ENCODE measurements around the gene STK33. TPM values are rescaled to one million over a fixed set of nuclear protein-coding genes. Genes with fewer than 3 reads are reported as not detected.

STK33 gene
- total and polyA plus RNA-seq, 2 donors (not counting 1 experiment from before 2014, with no cell fraction given) = 1.7 to 3.3 TPM

DNA sequence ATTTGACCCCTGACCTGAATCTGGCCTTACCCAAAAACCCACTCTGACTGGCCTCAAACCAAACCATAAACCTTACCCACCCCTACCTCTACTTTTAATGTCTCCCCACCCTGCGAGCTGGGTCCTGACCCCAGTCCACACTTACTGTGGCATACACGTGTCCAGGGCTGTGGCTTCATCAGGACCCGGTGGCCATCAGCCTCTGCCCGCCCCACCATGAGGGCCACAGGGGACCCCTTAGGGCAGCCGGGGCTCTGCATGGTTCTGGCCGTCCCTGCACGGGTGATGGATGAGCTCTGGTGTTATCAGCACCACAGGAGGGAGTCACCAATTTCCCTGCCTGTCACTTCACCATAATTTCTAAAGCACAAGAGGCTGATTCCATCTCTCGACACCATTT is 242.8 kb downstream of the STK33 start:
- Histone ChIP-seq H3K27ac (ENCODE audit: insufficient read depth, low read length) (no peak overlapping the region), H3K79me2 (ENCODE audit: control insufficient read depth, insufficient read depth, low read length) (no peaks in the 10 kb centered on the region), H3K4me2 (ENCODE audit: extremely low read depth, insufficient read depth, low read length) (no peak overlapping the region), H3K9ac (ENCODE audit: insufficient read depth, low read length) (no peak overlapping the region), H2AFZ (ENCODE audit: low read length) (no peak overlapping the region), H3K4me3 (replicated peaks in 1 of 4; ENCODE audit: control extremely low read depth in 1 of 4, insufficient read depth in 1 of 4, low read depth in 3 of 4, low read length in 4 of 4) (no peak overlapping the region), H3K9me3 (ENCODE audit: control insufficient read depth, insufficient read depth, low read depth, low read length) (no peaks in the 10 kb centered on the region), H4K20me1 (ENCODE audit: control insufficient read depth, extremely low read depth, insufficient read depth, low read length) (no peaks in the 10 kb centered on the region), H3K27me3 (ENCODE audit: control insufficient read depth, insufficient read depth, low read length) (peaks cover 7% of the 10 kb centered on the region), H3K4me1 (ENCODE audit: control insufficient read depth, extremely low read depth, insufficient read depth, low read length) (no peaks in the 10 kb centered on the region), H3K36me3 (ENCODE audit: control insufficient read depth, insufficient read depth, low read length) (no peaks in the 10 kb centered on the region)
- TF ChIP-seq, protein P1, sequence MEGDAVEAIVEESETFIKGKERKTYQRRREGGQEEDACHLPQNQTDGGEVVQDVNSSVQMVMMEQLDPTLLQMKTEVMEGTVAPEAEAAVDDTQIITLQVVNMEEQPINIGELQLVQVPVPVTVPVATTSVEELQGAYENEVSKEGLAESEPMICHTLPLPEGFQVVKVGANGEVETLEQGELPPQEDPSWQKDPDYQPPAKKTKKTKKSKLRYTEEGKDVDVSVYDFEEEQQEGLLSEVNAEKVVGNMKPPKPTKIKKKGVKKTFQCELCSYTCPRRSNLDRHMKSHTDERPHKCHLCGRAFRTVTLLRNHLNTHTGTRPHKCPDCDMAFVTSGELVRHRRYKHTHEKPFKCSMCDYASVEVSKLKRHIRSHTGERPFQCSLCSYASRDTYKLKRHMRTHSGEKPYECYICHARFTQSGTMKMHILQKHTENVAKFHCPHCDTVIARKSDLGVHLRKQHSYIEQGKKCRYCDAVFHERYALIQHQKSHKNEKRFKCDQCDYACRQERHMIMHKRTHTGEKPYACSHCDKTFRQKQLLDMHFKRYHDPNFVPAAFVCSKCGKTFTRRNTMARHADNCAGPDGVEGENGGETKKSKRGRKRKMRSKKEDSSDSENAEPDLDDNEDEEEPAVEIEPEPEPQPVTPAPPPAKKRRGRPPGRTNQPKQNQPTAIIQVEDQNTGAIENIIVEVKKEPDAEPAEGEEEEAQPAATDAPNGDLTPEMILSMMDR (conservative IDR thresholded peaks at IDR 0.05 in 1 of 2, IDR thresholded peaks at IDR 0.05 in 1 of 2; ENCODE audit: low read depth in 1 of 2, low read length in 2 of 2) = no peak
- no peak for TF ChIP-seq EZH2 (IDR thresholded peaks at IDR 0.05; ENCODE audit: low read length, missing control alignments)
- no peak for DNase-seq (ENCODE audit: low read depth in 2 of 2)

DNA sequence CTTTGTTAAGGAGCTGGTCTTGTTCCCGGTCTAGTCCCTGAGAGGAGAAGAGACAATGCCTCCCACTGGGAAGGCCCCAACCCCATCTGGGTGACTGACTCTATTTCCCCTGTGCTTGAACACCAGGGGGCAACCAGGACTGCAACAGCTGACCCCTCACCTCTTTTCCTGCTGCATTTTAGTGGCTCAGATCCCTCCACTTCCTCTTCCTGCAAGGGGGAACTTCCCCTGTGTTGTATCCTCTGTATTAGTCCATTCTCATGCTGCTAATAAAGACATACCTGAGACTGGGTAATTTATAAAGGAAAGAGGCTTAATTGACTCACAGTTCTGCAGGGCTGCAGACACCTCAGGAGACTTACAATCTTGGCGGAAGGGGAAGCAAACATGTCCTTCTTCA is 246.1 kb downstream of the STK33 start:
- DNase-seq (ENCODE audit: low read depth in 2 of 2) = no peak
- TF ChIP-seq, protein P1 (conservative IDR thresholded peaks at IDR 0.05 in 1 of 2, IDR thresholded peaks at IDR 0.05 in 1 of 2; ENCODE audit: low read depth in 1 of 2, low read length in 2 of 2) = no peak
- TF ChIP-seq EZH2 (IDR thresholded peaks at IDR 0.05; ENCODE audit: low read length, missing control alignments) = no peak

DNA sequence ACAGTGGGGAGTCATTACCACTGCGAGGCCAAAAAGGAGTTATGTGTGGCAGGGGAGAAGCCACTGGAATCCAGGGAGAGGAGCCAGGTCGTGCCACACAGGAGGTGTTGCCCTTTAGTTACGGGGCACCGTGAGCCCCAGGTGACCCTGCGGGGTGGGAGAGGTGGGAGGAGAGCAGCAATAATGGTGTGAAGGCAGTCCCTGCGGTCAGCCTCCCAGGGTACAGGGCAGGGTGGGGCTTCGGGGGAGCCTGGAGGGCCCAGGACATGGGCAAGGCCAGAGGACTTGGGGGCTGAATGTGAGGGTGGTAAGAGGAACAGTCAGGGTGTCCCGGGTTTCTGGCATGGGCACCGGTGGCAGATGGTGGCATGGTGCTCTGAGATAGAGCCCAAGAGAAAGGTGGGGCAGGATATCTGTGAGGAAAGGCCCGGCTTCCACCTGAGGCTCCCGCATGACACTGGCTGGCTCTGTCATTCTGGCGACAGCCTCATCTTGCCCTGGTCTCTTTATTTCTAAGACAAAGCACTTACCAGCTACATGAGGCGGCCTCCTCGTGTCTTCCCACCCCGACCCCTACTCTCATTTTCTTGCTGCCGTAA is 247.8 kb downstream of the STK33 start:
- TF ChIP-seq, protein P1 (conservative IDR thresholded peaks at IDR 0.05 in 1 of 2, IDR thresholded peaks at IDR 0.05 in 1 of 2; ENCODE audit: low read depth in 1 of 2, low read length in 2 of 2) = no peak
- TF ChIP-seq EZH2 (IDR thresholded peaks at IDR 0.05; ENCODE audit: low read length, missing control alignments) = no peak
- Histone ChIP-seq H3K36me3 (ENCODE audit: control insufficient read depth, insufficient read depth, low read length) (no peaks in the 10 kb centered on the region), H3K4me2 (ENCODE audit: extremely low read depth, insufficient read depth, low read length) (no peak overlapping the region), H4K20me1 (ENCODE audit: control insufficient read depth, extremely low read depth, insufficient read depth, low read length) (no peaks in the 10 kb centered on the region), H3K4me1 (ENCODE audit: control insufficient read depth, extremely low read depth, insufficient read depth, low read length) (no peaks in the 10 kb centered on the region), H3K27me3 (ENCODE audit: control insufficient read depth, insufficient read depth, low read length) (no peaks in the 10 kb centered on the region), H3K4me3 (replicated peaks in 1 of 4; ENCODE audit: control extremely low read depth in 1 of 4, insufficient read depth in 1 of 4, low read depth in 3 of 4, low read length in 4 of 4) (no peak overlapping the region), H2AFZ (ENCODE audit: low read length) (no peak overlapping the region), H3K9me3 (ENCODE audit: control insufficient read depth, insufficient read depth, low read depth, low read length) (no peaks in the 10 kb centered on the region), H3K27ac (ENCODE audit: insufficient read depth, low read length) (no peak overlapping the region), H3K79me2 (ENCODE audit: control insufficient read depth, insufficient read depth, low read length) (no peaks in the 10 kb centered on the region), H3K9ac (ENCODE audit: insufficient read depth, low read length) (no peak overlapping the region)
- no peak for DNase-seq (ENCODE audit: low read depth in 2 of 2)

More for the DNA sequence above, 246.1 kb downstream of the STK33 start:
- Histone ChIP-seq H3K9me3 (ENCODE audit: control insufficient read depth, insufficient read depth, low read depth, low read length) (no peaks in the 10 kb centered on the region), H3K27me3 (ENCODE audit: control insufficient read depth, insufficient read depth, low read length) (no peaks in the 10 kb centered on the region), H3K36me3 (ENCODE audit: control insufficient read depth, insufficient read depth, low read length) (no peaks in the 10 kb centered on the region), H3K9ac (ENCODE audit: insufficient read depth, low read length) (no peak overlapping the region), H3K79me2 (ENCODE audit: control insufficient read depth, insufficient read depth, low read length) (no peaks in the 10 kb centered on the region), H3K4me1 (ENCODE audit: control insufficient read depth, extremely low read depth, insufficient read depth, low read length) (no peaks in the 10 kb centered on the region), H3K4me3 (replicated peaks in 1 of 4; ENCODE audit: control extremely low read depth in 1 of 4, insufficient read depth in 1 of 4, low read depth in 3 of 4, low read length in 4 of 4) (no peak overlapping the region), H4K20me1 (ENCODE audit: control insufficient read depth, extremely low read depth, insufficient read depth, low read length) (no peaks in the 10 kb centered on the region), H2AFZ (ENCODE audit: low read length) (no peak overlapping the region), H3K4me2 (ENCODE audit: extremely low read depth, insufficient read depth, low read length) (no peak overlapping the region), H3K27ac (ENCODE audit: insufficient read depth, low read length) (no peak overlapping the region)
